ENCODE data around the gene MEMO1.
"Not testable (repeated sequence)": the region's sequence is repeated elsewhere in the genome, so short reads cannot be mapped to it uniquely, and the experiment has no call there.

MEMO1 gene

GRCh38 chr2:31958140-31958717 is 52.6 kb downstream of the MEMO1 start:
- Mint-ChIP-seq H3K4me1 (ENCODE audit: low read depth) (peaks cover 58% of the 10 kb centered on the region), H3K27me3 (no peaks in the 10 kb centered on the region), H3K36me3 (ENCODE audit: low read depth) (peaks cover 10% of the 10 kb centered on the region), H3K27ac (peak overlapping the region; percentile 7), H3K9me3 (peaks cover 7% of the 10 kb centered on the region), H3K4me3 (no peak overlapping the region)
- intact Hi-C loops (cut with micrococcal nuclease) = loop anchor here (5.0 kb wide), 1 partner anchor 209 kb away; the partner anchor contains the start of gene SLC30A6

DNA sequence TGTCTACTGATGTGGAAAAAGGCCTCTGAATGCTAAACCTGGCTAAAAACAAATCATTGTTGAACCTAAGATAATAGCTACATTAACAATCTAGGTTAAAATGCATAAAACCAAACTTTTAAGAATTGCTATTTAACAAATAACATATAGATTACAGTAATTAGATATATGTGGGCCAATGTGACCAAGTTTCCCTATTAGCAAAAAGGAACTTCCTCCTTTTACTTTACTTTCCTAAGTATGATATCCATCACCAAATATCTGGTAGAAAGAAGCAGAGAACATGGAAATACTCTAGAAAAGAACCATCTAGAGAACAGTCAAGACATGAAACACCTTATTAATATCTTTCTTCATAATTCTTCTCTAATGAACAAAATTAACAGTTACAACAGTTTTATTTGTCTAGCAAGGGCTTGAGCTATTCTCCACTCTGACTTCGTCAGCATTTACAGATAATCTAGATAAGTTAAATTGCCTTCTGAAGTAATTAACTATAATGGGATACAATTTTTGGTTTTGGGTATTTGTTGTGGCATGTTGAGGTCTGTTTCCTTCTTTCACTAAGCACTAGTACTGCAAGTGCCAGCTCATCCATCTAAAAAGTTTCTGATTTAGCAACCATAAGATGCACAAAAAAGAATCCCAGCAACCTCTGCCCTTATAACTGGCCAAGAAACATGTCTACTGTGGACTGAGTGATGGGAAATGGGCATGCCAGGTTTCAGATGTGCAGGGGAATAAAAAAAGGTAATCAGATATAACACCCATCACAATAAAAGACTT is 53.3 kb downstream of the MEMO1 start:
- H3K9me3 Mint-ChIP-seq = peaks cover under 1% of the 10 kb centered on the region
- H3K36me3 Mint-ChIP-seq (ENCODE audit: low read depth) = peaks cover 10% of the 10 kb centered on the region
- peak overlapping the region; percentile 4 for H3K4me3 Mint-ChIP-seq
- peak overlapping the region; percentile 7 for H3K27ac Mint-ChIP-seq
- H3K27me3 Mint-ChIP-seq = no peaks in the 10 kb centered on the region
- peaks cover 52% of the 10 kb centered on the region for H3K4me1 Mint-ChIP-seq (ENCODE audit: low read depth)
- intact Hi-C loops (cut with micrococcal nuclease) = loop anchor here (5.0 kb wide), 1 partner anchor 210 kb away; the partner anchor contains the start of gene SLC30A6

- peak overlapping the region; percentile 84 for H3K27ac Mint-ChIP-seq
- peaks cover 47% of the 10 kb centered on the region for H3K4me1 Mint-ChIP-seq (ENCODE audit: low read depth)
- not testable (repeated sequence) for H3K27me3 Mint-ChIP-seq, H3K9me3 Mint-ChIP-seq
- peaks cover 10% of the 10 kb centered on the region for H3K36me3 Mint-ChIP-seq (ENCODE audit: low read depth)
- peak overlapping the region; percentile 70 for H3K4me3 Mint-ChIP-seq
- intact Hi-C loops (cut with micrococcal nuclease) = loop anchor here (5.0 kb wide), 1 partner anchor 210 kb away; the partner anchor contains the start of gene SLC30A6
Measured at GRCh38 chr2:31956934-31957333, 53.9 kb downstream of the MEMO1 start.

DNA sequence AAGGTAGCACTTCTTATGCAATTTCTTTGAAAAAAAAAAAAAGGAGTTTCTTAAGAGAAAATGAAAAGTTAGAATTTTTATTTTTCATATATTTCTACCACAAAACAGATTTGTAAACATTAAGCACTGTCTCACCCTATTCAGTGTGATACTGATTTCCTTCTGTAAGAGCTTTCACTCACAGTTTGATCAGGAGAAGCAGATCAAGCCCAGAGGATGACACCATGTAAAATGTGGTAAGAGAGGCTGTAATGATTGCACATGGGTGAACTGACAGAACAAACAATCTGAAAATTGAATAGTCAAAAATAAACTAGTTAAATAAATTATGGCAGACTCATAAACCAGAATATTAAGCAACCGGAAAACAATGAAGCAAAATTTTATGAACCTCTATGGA is 54.5 kb downstream of the MEMO1 start:
- Mint-ChIP-seq H3K36me3 (ENCODE audit: low read depth) (peaks cover 10% of the 10 kb centered on the region), H3K4me3 (peak overlapping the region; percentile 70), H3K27ac (peak overlapping the region; percentile 84), H3K27me3 (no peaks in the 10 kb centered on the region), H3K9me3 (no peaks in the 10 kb centered on the region), H3K4me1 (ENCODE audit: low read depth) (peaks cover 44% of the 10 kb centered on the region)
- intact Hi-C loops (cut with micrococcal nuclease) = loop anchor here (5.0 kb wide), 1 partner anchor 211 kb away; the partner anchor contains the start of gene SLC30A6

DNA sequence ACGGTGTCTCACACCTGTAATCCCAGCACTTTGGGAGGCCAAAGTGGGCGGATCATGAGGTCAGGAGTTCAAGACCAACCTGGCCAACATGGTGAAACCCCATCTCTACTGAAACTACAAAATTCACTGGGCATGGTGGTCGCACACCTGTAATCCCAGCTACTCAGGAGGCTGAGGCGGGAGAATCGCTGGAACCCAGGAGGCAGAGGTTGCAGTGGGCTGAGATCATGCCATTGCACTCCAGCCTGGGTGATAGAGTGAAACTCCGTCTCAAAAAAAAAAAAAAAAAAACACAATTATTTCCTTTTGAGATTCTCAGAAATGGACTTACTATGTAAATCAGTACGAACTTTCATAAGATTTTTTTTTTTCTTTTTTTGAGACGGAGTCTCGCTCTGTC is 57.7 kb downstream of the MEMO1 start:
- H3K4me3 Mint-ChIP-seq; intact Hi-C loops (cut with micrococcal nuclease); H3K9me3 Mint-ChIP-seq; H3K27ac Mint-ChIP-seq; H3K27me3 Mint-ChIP-seq: not testable (repeated sequence)
- Mint-ChIP-seq H3K4me1 (ENCODE audit: low read depth) (peaks cover 21% of the 10 kb centered on the region), H3K36me3 (ENCODE audit: low read depth) (peaks cover 23% of the 10 kb centered on the region)

DNA sequence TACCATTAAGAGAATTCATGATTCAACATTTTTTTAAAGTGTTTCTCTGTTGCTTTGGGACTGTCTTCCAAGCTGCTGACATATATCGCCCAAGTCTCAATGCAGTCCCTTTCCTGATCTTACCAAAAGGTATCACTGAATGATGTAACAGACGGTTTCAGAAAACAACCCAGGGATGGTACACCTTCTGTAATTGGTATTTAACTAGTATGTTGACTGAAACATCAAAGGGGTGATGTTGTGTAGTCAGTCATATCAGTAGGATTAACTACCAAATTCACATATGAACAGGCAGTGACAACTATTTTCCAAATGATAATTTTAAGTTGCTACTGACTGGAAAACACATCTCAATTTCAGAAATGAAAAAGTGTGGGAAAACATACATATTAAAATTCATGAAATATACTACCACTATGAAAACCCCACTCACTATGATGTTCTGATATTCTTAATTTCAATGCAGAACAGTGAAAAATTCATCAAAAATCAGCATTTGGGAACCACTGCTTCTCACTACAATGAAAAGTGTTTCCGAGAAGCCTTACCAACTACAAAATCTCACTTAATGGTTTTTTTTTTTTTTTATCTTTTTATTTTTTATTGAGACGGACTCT is 59.8 kb downstream of the MEMO1 start:
- H3K27ac Mint-ChIP-seq = no peak overlapping the region
- intact Hi-C loops (cut with micrococcal nuclease) = no loop called here
- no peaks in the 10 kb centered on the region for H3K27me3 Mint-ChIP-seq
- H3K4me1 Mint-ChIP-seq (ENCODE audit: low read depth) = peaks cover 7% of the 10 kb centered on the region
- no peaks in the 10 kb centered on the region for H3K9me3 Mint-ChIP-seq
- H3K36me3 Mint-ChIP-seq (ENCODE audit: low read depth) = peaks cover 23% of the 10 kb centered on the region
- no peak overlapping the region for H3K4me3 Mint-ChIP-seq

DNA sequence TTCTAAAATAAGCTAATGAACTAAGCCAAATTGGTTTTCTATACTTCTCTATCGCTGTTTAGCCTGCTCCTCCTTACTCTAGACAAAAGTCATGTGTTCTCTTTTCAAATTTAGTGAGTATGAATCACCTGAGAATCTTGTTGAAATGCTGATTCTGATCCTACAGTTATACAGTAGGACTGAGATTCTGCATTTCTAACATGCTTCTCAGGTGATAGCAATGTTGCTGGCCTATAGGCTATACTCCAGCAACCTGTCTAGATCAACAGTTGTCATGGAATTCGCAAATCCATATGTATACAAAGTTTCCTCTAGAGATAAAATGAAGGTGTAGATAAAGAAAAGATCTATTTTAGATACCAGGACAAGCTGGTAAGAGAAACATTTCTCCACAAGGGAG is 62.9 kb downstream of the MEMO1 start:
- Mint-ChIP-seq H3K27ac (no peak overlapping the region), H3K4me1 (ENCODE audit: low read depth) (peaks cover 17% of the 10 kb centered on the region), H3K27me3 (no peaks in the 10 kb centered on the region), H3K9me3 (no peaks in the 10 kb centered on the region), H3K36me3 (ENCODE audit: low read depth) (peaks cover 17% of the 10 kb centered on the region), H3K4me3 (no peak overlapping the region)
- intact Hi-C loops (cut with micrococcal nuclease) = loop anchor here (5.0 kb wide), 1 partner anchor 59 kb away; no protein-coding TSS in a partner anchor

- no peak overlapping the region for H3K27ac Mint-ChIP-seq
- intact Hi-C loops (cut with micrococcal nuclease) = loop anchor here (5.0 kb wide), 1 partner anchor 60 kb away; no protein-coding TSS in a partner anchor
- H3K9me3 Mint-ChIP-seq = no peaks in the 10 kb centered on the region
- H3K27me3 Mint-ChIP-seq = no peaks in the 10 kb centered on the region
- no peak overlapping the region for H3K4me3 Mint-ChIP-seq
- peaks cover 23% of the 10 kb centered on the region for H3K36me3 Mint-ChIP-seq (ENCODE audit: low read depth)
- H3K4me1 Mint-ChIP-seq (ENCODE audit: low read depth) = peaks cover 17% of the 10 kb centered on the region
Measured at GRCh38 chr2:31946838-31947237, 64.0 kb downstream of the MEMO1 start.

GRCh38 chr2:31945572-31945935 is 65.3 kb downstream of the MEMO1 start:
- Mint-ChIP-seq H3K9me3 (no peaks in the 10 kb centered on the region), H3K4me3 (no peak overlapping the region), H3K4me1 (ENCODE audit: low read depth) (peaks cover 17% of the 10 kb centered on the region), H3K36me3 (ENCODE audit: low read depth) (peaks cover 23% of the 10 kb centered on the region), H3K27ac (no peak overlapping the region), H3K27me3 (no peaks in the 10 kb centered on the region)
- intact Hi-C loops (cut with micrococcal nuclease) = loop anchor here (5.0 kb wide), 1 partner anchor 62 kb away; no protein-coding TSS in a partner anchor

GRCh38 chr2:31944828-31945571 is 65.8 kb downstream of the MEMO1 start:
- Mint-ChIP-seq H3K9me3 (no peaks in the 10 kb centered on the region), H3K27me3 (no peaks in the 10 kb centered on the region), H3K4me3 (no peak overlapping the region), H3K36me3 (ENCODE audit: low read depth) (peaks cover 18% of the 10 kb centered on the region), H3K4me1 (ENCODE audit: low read depth) (peaks cover 17% of the 10 kb centered on the region), H3K27ac (no peak overlapping the region)
- intact Hi-C loops (cut with micrococcal nuclease) = loop anchor here (5.0 kb wide), 1 partner anchor 62 kb away; no protein-coding TSS in a partner anchor

- H3K9me3 Mint-ChIP-seq = no peaks in the 10 kb centered on the region
- intact Hi-C loops (cut with micrococcal nuclease) = no loop called here
- peak overlapping the region; percentile 33 for H3K27ac Mint-ChIP-seq
- no peak overlapping the region for H3K4me3 Mint-ChIP-seq
- peaks cover 10% of the 10 kb centered on the region for H3K36me3 Mint-ChIP-seq (ENCODE audit: low read depth)
- peaks cover 17% of the 10 kb centered on the region for H3K4me1 Mint-ChIP-seq (ENCODE audit: low read depth)
- no peaks in the 10 kb centered on the region for H3K27me3 Mint-ChIP-seq
Measured at GRCh38 chr2:31943636-31944225, 67.1 kb downstream of the MEMO1 start.

- H3K27me3 Mint-ChIP-seq = no peaks in the 10 kb centered on the region
- H3K27ac Mint-ChIP-seq = no peak overlapping the region
- H3K36me3 Mint-ChIP-seq (ENCODE audit: low read depth) = peaks cover 17% of the 10 kb centered on the region
- intact Hi-C loops (cut with micrococcal nuclease) = no loop called here
- H3K9me3 Mint-ChIP-seq = no peaks in the 10 kb centered on the region
- H3K4me3 Mint-ChIP-seq = no peak overlapping the region
- peaks cover 17% of the 10 kb centered on the region for H3K4me1 Mint-ChIP-seq (ENCODE audit: low read depth)
Measured at GRCh38 chr2:31940920-31941319, 69.9 kb downstream of the MEMO1 start.

DNA sequence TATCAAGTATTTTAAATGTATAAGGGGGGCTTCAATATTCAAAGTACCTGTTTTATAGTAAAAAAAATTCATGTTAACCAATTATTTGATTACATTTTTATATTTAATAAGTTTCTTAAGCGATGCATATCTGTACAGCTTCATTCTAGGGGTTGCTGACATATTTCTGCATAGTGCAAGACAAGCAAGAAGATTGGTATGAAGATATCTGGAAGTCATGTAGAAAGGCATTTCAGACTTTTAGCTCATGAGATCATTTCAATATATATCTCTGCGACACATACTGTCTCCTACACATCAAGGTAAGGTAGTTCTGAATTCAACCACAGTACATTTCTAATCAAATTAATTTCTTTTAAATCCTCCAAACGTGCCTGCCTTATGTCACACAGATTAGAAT is 73.1 kb downstream of the MEMO1 start:
- Mint-ChIP-seq H3K9me3 (no peaks in the 10 kb centered on the region), H3K36me3 (ENCODE audit: low read depth) (peaks cover 15% of the 10 kb centered on the region), H3K4me1 (ENCODE audit: low read depth) (peaks cover 2% of the 10 kb centered on the region), H3K27ac (no peak overlapping the region), H3K4me3 (no peak overlapping the region), H3K27me3 (no peaks in the 10 kb centered on the region)
- intact Hi-C loops (cut with micrococcal nuclease) = no loop called here

All from dendritic cell treated with granulocyte-macrophage colony-stimulating factor and Interleukin-4, amounts not matched to agents 40 ng/mL and 50 ng/mL, for 4 days (primary cell).